ENCODE results near the gene PRICKLE2.

DNA sequence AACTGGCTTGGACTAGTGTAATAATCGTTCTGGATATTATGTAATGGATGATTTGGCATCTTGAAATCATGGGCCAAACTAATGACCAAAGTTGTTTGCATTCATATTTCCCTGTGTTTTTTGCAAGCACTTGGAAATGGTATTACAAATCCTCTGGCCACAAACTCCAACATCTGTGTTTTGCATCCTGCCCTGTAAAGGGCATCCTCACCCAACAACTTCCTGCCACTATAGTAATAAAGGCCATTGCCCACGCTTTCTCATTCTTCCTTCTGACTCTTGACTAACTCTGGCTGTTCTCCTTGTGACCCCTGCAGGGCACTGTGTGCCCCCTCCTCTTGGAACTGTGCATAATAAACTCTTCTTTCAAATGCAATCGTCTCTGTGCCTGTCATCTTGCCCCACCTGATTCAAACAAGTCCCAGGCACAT, 176.6 kb downstream of the PRICKLE2 start:
- TF ChIP-seq, protein P1, sequence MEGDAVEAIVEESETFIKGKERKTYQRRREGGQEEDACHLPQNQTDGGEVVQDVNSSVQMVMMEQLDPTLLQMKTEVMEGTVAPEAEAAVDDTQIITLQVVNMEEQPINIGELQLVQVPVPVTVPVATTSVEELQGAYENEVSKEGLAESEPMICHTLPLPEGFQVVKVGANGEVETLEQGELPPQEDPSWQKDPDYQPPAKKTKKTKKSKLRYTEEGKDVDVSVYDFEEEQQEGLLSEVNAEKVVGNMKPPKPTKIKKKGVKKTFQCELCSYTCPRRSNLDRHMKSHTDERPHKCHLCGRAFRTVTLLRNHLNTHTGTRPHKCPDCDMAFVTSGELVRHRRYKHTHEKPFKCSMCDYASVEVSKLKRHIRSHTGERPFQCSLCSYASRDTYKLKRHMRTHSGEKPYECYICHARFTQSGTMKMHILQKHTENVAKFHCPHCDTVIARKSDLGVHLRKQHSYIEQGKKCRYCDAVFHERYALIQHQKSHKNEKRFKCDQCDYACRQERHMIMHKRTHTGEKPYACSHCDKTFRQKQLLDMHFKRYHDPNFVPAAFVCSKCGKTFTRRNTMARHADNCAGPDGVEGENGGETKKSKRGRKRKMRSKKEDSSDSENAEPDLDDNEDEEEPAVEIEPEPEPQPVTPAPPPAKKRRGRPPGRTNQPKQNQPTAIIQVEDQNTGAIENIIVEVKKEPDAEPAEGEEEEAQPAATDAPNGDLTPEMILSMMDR (conservative IDR thresholded peaks at IDR 0.05 in 1 of 2, IDR thresholded peaks at IDR 0.05 in 1 of 2; ENCODE audit: low read depth in 1 of 2, low read length in 2 of 2): no peak
- TF ChIP-seq EZH2 (IDR thresholded peaks at IDR 0.05; ENCODE audit: low read length, missing control alignments): no peak
